Fibroblast of lung (primary cell): Measurements from ENCODE around the gene WDR41. TPM values are rescaled to one million over a fixed set of nuclear protein-coding genes. Genes with fewer than 3 reads are reported as not detected.

ENCODE experiments used
- DNase-seq, 2 donors: peaks; one replicate each; pipeline versions ENCODE4 v3.0.0 to v3.0.0-alpha.2; 2010; ENCODE audit warnings: low read depth in 2 of 2
- H2AFZ ChIP-seq: 2 replicates; pipeline ENCODE4 v1.5.1; 2012; ENCODE audit warnings: low read length, control low read depth, inconsistent platforms
- H3K27ac ChIP-seq: 2 replicates; pipeline ENCODE4 v1.5.1; 2011; ENCODE audit warnings: low read length, control low read depth; ENCODE audit not compliant: insufficient read depth
- H3K27me3 ChIP-seq: 2 replicates; pipeline ENCODE4 v1.5.1; 2011; ENCODE audit warnings: mild to moderate bottlenecking, low read length; ENCODE audit not compliant: control insufficient read depth, insufficient read depth
- H3K36me3 ChIP-seq: 2 replicates; pipeline ENCODE4 v1.5.1; 2011; ENCODE audit warnings: low read length; ENCODE audit not compliant: control insufficient read depth, insufficient read depth
- H3K4me1 ChIP-seq: 2 replicates; pipeline ENCODE4 v1.5.1; 2011; ENCODE audit warnings: low read length; ENCODE audit not compliant: control insufficient read depth, insufficient read depth; ENCODE audit errors: extremely low read depth
- H3K4me2 ChIP-seq: 2 replicates; pipeline ENCODE4 v1.5.1; 2011; ENCODE audit warnings: low read length, control low read depth; ENCODE audit not compliant: insufficient read depth; ENCODE audit errors: extremely low read depth
- H3K4me3 ChIP-seq, 4 experiments: fragments of 200-600 bp in 1 of 4; sonication (generic) in 1 of 4; replicated peaks in 1 of 4; 2 replicates each; pipeline ENCODE4 v1.5.1; 2011 to 2016; ENCODE audit warnings: low read length in 4 of 4, low read depth in 3 of 4, mild to moderate bottlenecking in 3 of 4, control low read depth in 2 of 4, inconsistent platforms in 1 of 4, mixed read lengths in 1 of 4; ENCODE audit not compliant: insufficient read depth in 1 of 4; ENCODE audit errors: control extremely low read depth in 1 of 4
- H3K79me2 ChIP-seq: 2 replicates; pipeline ENCODE4 v1.5.1; 2012; ENCODE audit warnings: mild to moderate bottlenecking, low read length, inconsistent platforms; ENCODE audit not compliant: control insufficient read depth, insufficient read depth
- H3K9ac ChIP-seq: 2 replicates; pipeline ENCODE4 v1.5.1; 2011; ENCODE audit warnings: mild to moderate bottlenecking, low read length, control low read depth; ENCODE audit not compliant: insufficient read depth
- H3K9me3 ChIP-seq: 2 replicates; pipeline ENCODE4 v1.5.1; 2012; ENCODE audit warnings: low read depth, low read length; ENCODE audit not compliant: control insufficient read depth, insufficient read depth
- H4K20me1 ChIP-seq: 2 replicates; pipeline ENCODE4 v1.5.1; 2011; ENCODE audit warnings: low read length; ENCODE audit not compliant: control insufficient read depth, insufficient read depth; ENCODE audit errors: extremely low read depth
- EZH2 ChIP-seq: IDR thresholded peaks from 2 replicates; pipeline ENCODE4 v1.5.1; 2012; ENCODE audit warnings: low read length, control low read depth, mild to moderate bottlenecking; ENCODE audit errors: missing control alignments
- polyA plus RNA-seq, 2 donors: library from polyadenylated mRNA; depleted of rRNA in 1 of 2; stranded (reverse) in 1 of 2; unstranded in 1 of 2; fragments of >200 nt; gene quantifications; 2 replicates each; pipeline ENCODE4 v1.2.1, GENCODE V29; 2011 to 2012; ENCODE audit warnings: missing spikeins in 1 of 2
- total RNA-seq: library from RNA; depleted of rRNA; stranded (reverse); fragments of >200 nt; gene quantifications from 2 replicates; pipeline ENCODE4 v1.2.1, GENCODE V29; 2014
- TF ChIP-seq, protein P1 (sequence below), 2 donors: IDR thresholded peaks in 1 of 2; conservative IDR thresholded peaks in 1 of 2; 1 replicate in 1 of 2; 2 replicates in 1 of 2; pipeline ENCODE4 v1.5.1; 2011 to 2012; ENCODE audit warnings: low read length in 2 of 2, control low read depth in 1 of 2, inconsistent platforms in 1 of 2, low read depth in 1 of 2, mild to moderate bottlenecking in 1 of 2

WDR41 gene
- total and polyA plus RNA-seq, 2 donors (not counting 1 experiment from before 2014, with no cell fraction given): 116 to 161 TPM

DNA sequence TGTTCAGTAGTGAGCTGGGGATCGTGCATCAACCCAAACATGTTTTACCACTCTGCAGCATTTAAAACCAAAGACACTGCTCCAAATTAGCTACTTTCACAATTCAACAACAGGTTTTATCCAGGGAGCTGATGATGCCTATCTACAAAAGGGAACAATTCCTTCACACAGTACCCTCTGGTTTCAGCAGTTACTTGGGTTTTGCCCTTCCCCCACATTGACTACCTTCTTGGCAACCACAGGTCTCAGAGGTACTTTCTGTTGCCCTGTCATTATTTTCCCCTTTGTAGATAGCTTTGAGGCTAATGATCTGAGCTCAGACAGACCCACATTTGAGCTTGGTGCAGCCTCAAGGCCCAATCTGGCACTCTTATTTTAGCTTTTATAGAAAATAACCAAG, 96.1 kb downstream of the WDR41 start:
- no peaks in the 10 kb centered on the region for H3K9me3 ChIP-seq
- TF ChIP-seq EZH2: no peak
- TF ChIP-seq, protein P1, sequence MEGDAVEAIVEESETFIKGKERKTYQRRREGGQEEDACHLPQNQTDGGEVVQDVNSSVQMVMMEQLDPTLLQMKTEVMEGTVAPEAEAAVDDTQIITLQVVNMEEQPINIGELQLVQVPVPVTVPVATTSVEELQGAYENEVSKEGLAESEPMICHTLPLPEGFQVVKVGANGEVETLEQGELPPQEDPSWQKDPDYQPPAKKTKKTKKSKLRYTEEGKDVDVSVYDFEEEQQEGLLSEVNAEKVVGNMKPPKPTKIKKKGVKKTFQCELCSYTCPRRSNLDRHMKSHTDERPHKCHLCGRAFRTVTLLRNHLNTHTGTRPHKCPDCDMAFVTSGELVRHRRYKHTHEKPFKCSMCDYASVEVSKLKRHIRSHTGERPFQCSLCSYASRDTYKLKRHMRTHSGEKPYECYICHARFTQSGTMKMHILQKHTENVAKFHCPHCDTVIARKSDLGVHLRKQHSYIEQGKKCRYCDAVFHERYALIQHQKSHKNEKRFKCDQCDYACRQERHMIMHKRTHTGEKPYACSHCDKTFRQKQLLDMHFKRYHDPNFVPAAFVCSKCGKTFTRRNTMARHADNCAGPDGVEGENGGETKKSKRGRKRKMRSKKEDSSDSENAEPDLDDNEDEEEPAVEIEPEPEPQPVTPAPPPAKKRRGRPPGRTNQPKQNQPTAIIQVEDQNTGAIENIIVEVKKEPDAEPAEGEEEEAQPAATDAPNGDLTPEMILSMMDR (conservative IDR thresholded peaks at IDR 0.05 in 1 of 2, IDR thresholded peaks at IDR 0.05 in 1 of 2; ENCODE audit: low read depth in 1 of 2, low read length in 2 of 2): no peak
- no peak overlapping the region for H3K4me2 ChIP-seq
- H4K20me1 ChIP-seq: no peaks in the 10 kb centered on the region
- no peaks in the 10 kb centered on the region for H3K36me3 ChIP-seq
- no peak overlapping the region for H3K9ac ChIP-seq
- no peak overlapping the region for H3K27ac ChIP-seq
- H3K4me1 ChIP-seq: no peaks in the 10 kb centered on the region
- DNase-seq: no peak
- no peak overlapping the region for H3K4me3 ChIP-seq
- H2AFZ ChIP-seq: no peak overlapping the region
- no peaks in the 10 kb centered on the region for H3K27me3 ChIP-seq
- no peaks in the 10 kb centered on the region for H3K79me2 ChIP-seq

DNA sequence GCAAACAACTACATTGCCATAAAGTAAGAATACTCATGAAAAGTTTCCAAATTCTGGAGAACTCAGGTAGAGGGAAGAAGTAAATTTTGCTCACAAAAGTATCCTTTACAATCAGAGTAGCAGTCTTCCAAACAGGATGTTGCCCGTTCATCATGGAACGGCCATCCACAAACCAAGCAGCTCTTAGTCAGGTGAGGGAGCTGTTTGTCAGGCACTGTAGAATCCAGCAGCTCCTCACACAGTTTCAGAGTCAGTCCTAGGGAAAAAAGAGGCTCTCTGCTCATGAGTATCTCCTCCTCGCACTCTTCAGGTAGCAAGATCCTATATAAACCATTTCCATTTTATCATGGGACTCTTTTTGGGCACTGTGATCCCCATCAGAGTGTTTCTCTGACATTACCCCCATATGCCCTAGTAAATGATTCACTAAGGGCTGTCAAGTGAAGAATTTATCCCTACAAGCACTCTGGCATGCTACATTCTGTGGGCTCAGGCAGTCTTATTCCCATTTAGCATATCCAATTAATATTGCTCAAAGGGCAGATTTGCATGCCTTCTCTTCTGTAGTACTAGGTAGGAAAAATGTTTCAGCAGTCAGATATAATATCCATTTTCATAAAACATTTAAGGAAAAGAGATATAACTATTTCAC, 97.9 kb downstream of the WDR41 start:
- Histone ChIP-seq H3K79me2 (no peaks in the 10 kb centered on the region), H3K36me3 (no peaks in the 10 kb centered on the region), H3K27ac (no peak overlapping the region), H2AFZ (no peak overlapping the region), H3K4me3 (no peak overlapping the region), H3K9ac (no peak overlapping the region), H3K4me1 (no peaks in the 10 kb centered on the region), H3K4me2 (no peak overlapping the region), H3K9me3 (no peaks in the 10 kb centered on the region), H3K27me3 (no peaks in the 10 kb centered on the region), H4K20me1 (no peaks in the 10 kb centered on the region)
- TF ChIP-seq, protein P1 (conservative IDR thresholded peaks at IDR 0.05 in 1 of 2, IDR thresholded peaks at IDR 0.05 in 1 of 2; ENCODE audit: low read depth in 1 of 2, low read length in 2 of 2): no peak
- no peak for TF ChIP-seq EZH2
- no peak for DNase-seq

DNA sequence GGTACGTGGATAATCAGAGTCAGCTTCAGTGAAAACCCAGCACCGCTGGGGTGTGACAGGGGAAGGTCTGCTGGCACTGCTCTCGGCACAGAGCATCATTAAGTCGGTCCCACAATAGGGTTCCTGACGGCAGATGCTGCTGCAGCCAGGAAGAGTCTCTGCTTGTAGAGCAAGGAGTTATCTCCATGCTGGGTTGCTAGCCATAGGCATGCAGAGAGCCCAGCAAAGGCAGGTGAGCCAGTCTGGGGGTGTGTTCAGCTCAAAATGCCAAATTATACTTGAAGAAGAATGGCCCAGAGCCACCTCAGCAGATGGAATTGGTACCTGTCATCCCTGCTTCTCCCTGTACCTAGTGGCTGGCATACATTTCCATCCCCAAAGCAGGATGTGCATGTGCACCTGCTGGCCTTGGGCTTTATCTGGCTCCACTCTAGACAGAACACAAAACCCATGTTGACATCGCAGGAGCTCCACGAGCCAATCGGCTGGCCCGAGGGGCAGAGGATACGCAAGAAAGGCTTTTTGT, 100.8 kb downstream of the WDR41 start:
- no peak for TF ChIP-seq EZH2
- TF ChIP-seq, protein P1 (conservative IDR thresholded peaks at IDR 0.05 in 1 of 2, IDR thresholded peaks at IDR 0.05 in 1 of 2; ENCODE audit: low read depth in 1 of 2, low read length in 2 of 2): no peak
- H3K79me2 ChIP-seq: no peaks in the 10 kb centered on the region
- no peak for DNase-seq
- no peak overlapping the region for H3K9ac ChIP-seq
- H3K27ac ChIP-seq: no peak overlapping the region
- H3K4me2 ChIP-seq: no peak overlapping the region
- no peaks in the 10 kb centered on the region for H3K27me3 ChIP-seq
- no peak overlapping the region for H3K4me3 ChIP-seq
- no peaks in the 10 kb centered on the region for H3K4me1 ChIP-seq
- no peaks in the 10 kb centered on the region for H3K36me3 ChIP-seq
- no peak overlapping the region for H2AFZ ChIP-seq
- no peaks in the 10 kb centered on the region for H3K9me3 ChIP-seq
- H4K20me1 ChIP-seq: no peaks in the 10 kb centered on the region
